ENCODE results near the gene GNG10. TPM values are rescaled to one million over a fixed set of nuclear protein-coding genes. Genes with fewer than 3 reads are reported as not detected.

GNG10 gene
- total RNA-seq, 1 experiment from 2014 or later, result 31.0 TPM

DNA sequence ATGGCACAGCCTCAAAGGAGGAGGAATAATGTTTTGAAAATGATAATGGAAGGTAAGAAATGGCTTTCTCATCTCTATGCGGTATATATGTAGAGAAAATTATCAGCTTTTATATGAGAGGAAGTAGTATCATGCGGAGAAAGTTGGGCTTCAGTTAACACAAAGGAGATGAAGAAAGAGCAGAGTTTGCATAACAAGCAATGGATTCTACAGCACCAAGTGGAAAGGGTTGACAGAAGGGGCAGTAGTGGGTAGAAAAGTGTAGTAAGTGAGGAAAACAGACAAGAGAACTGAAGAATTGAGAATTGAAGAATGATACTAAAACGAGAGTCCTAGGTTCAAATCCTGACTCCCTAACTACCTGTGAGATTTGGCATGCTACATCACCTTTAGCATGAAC is 51.0 kb downstream of the GNG10 start:
- Histone ChIP-seq H3K9ac (ENCODE audit: extremely low read depth, insufficient read length, low read length) (no peak overlapping the region), H3K27me3 (ENCODE audit: insufficient read depth, low read length) (no peaks in the 10 kb centered on the region), H3K79me1 (ENCODE audit: insufficient read depth, low read depth, low read length, poor library complexity, severe bottlenecking) (no peaks in the 10 kb centered on the region), H4K20me1 (ENCODE audit: control insufficient read depth, insufficient read depth, insufficient read length) (no peaks in the 10 kb centered on the region), H3K14ac (ENCODE audit: insufficient read depth, low read length) (no peak overlapping the region), H2BK5ac (ENCODE audit: insufficient read length, low read length) (no peak overlapping the region), H2BK15ac (ENCODE audit: low read depth, low read length) (no peak overlapping the region), H4K5ac (ENCODE audit: insufficient read length, low read depth, low read length) (no peak overlapping the region), H3T11ph (ENCODE audit: low read length) (no peak overlapping the region), H2BK12ac (ENCODE audit: insufficient read length, low read depth, low read length) (no peak overlapping the region), H3K18ac (ENCODE audit: insufficient read length, low read depth, low read length) (no peak overlapping the region), H3K27ac (ENCODE audit: insufficient read length, low read depth, low read length) (no peak overlapping the region), H2BK120ac (ENCODE audit: low read depth, low read length, poor library complexity, severe bottlenecking) (no peak overlapping the region), H3K56ac (ENCODE audit: insufficient read length, low read depth, low read length) (no peak overlapping the region), H3K4ac (ENCODE audit: low read depth, low read length) (no peak overlapping the region), H3K4me1 (ENCODE audit: insufficient read depth, low read length) (no peaks in the 10 kb centered on the region), H2AFZ (ENCODE audit: low read length) (no peak overlapping the region), H3K79me2 (ENCODE audit: insufficient read depth, low read length) (no peaks in the 10 kb centered on the region), H3K23me2 (ENCODE audit: insufficient read length, low read depth, low read length, poor library complexity, severe bottlenecking) (no peaks in the 10 kb centered on the region), H3K9me3 (ENCODE audit: control insufficient read depth, low read depth, low read length) (no peaks in the 10 kb centered on the region), H4K8ac (replicated peaks; ENCODE audit: insufficient read length, low read depth, low read length) (no peak overlapping the region), H3K23ac (ENCODE audit: insufficient read length, low read depth, low read length) (no peak overlapping the region), H2AK5ac (ENCODE audit: insufficient read length, low read length) (no peak overlapping the region), H3K4me2 (ENCODE audit: insufficient read depth, insufficient read length, low read length) (no peak overlapping the region), H4K91ac (ENCODE audit: insufficient read length, low read depth, low read length) (no peak overlapping the region), H2BK20ac (ENCODE audit: low read depth, low read length, poor library complexity, severe bottlenecking) (no peak overlapping the region)
- Mint-ChIP-seq H3K36me3 (ENCODE audit: insufficient read depth in 1 of 3, low read depth in 3 of 3) (no peaks in the 10 kb centered on the region), H3K4me1 (peaks cover 4% of the 10 kb centered on the region in 2 experiments; a peak in 3 of 4 replicates), H3K27me3 (ENCODE audit: low read depth) (no peaks in the 10 kb centered on the region), H3K27ac (no peak overlapping the region), H3K4me3 (no peak overlapping the region), H3K9me3 (no peaks in the 10 kb centered on the region)
- no CpG with 5 or more reads among the region's 3 CpGs for WGBS (ENCODE audit: extremely low coverage, insufficient read length, low lambda C conversion rate)
- DNase-seq, result no peak
- TF ChIP-seq, protein P1, sequence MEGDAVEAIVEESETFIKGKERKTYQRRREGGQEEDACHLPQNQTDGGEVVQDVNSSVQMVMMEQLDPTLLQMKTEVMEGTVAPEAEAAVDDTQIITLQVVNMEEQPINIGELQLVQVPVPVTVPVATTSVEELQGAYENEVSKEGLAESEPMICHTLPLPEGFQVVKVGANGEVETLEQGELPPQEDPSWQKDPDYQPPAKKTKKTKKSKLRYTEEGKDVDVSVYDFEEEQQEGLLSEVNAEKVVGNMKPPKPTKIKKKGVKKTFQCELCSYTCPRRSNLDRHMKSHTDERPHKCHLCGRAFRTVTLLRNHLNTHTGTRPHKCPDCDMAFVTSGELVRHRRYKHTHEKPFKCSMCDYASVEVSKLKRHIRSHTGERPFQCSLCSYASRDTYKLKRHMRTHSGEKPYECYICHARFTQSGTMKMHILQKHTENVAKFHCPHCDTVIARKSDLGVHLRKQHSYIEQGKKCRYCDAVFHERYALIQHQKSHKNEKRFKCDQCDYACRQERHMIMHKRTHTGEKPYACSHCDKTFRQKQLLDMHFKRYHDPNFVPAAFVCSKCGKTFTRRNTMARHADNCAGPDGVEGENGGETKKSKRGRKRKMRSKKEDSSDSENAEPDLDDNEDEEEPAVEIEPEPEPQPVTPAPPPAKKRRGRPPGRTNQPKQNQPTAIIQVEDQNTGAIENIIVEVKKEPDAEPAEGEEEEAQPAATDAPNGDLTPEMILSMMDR (conservative IDR thresholded peaks at IDR 0.05), result peak; percentile 37
